Spleen (tissue), 7 donors: ENCODE measurements around the gene ARHGAP24.

Experiments used
- CTCF ChIP-seq, 11 experiments: fragments of 200-600 bp in 7 of 11; fragments of 450-650 bp in 4 of 11; sonication (generic) in 4 of 11; IDR thresholded peaks in 8 of 11; conservative IDR thresholded peaks in 3 of 11; 1 replicate in 7 of 11; 2 replicates in 4 of 11; pipeline versions ENCODE4 v1.4.0 to v1.8.0; 2016 to 2021; ENCODE audit warnings: antibody characterized with exemption in 11 of 11, inconsistent platforms in 4 of 11, mild to moderate bottlenecking in 1 of 11
- POLR2AphosphoS5 ChIP-seq, 3 donors: sonication (generic); formaldehyde crosslinking; IDR thresholded peaks; one replicate each; pipeline ENCODE4 v1.5.1; 2017; ENCODE audit warnings: antibody characterized with exemption in 3 of 3
- donor health status: DM: no; HTN: no; CAD: no; lungs with moderate emphysema.
- donor health status: DM: no; HTN: no; CAD: no.
- donor health status: DM: no; HTN: no; CAD: no.

DNA sequence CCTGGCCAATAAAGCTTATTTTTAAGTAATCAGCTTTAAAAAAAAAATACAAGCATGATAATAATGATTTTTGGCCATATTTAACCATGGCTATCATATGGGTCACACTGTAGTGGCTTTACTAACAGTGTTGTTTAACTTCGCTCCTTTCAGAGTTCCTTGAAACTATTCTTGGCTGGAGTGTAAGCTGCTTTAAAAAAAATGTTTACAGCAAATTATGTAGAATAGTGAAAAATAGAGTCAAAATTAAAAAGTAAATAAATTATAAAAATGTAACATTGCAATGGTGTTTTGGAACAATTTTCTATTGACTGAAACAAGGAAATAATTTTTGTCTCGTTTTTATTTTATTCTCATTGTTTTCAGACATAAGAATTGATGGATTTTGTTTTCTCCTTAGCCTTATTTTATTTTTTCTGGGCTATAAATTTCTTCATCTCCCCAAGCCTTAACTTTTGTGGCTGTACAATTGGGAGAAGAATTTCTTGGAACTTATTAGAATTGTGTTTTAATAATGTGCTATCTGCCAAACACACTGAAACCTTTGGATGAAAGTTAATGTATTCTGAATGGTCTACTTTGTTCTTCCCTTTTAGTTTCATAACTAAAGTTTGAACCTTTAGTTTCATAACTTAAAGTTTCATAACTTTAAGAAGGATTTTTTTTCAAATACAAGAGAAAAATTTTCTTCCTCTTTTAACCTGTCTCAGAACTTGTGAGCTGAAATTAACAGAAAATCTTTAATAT is 182.0 kb downstream of the ARHGAP24 start:
- TF ChIP-seq POLR2AphosphoS5 (IDR thresholded peaks at IDR 0.05): no peak
- no peak for TF ChIP-seq CTCF (IDR thresholded peaks at IDR 0.05 in 8 of 11, conservative IDR thresholded peaks at IDR 0.05 in 3 of 11)
